ENCODE results near the gene S100A5.
"Not testable (repeated sequence)": the region's sequence is repeated elsewhere in the genome, so short reads cannot be mapped to it uniquely, and the experiment has no call there.

Gene S100A5, protein sequence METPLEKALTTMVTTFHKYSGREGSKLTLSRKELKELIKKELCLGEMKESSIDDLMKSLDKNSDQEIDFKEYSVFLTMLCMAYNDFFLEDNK

DNA sequence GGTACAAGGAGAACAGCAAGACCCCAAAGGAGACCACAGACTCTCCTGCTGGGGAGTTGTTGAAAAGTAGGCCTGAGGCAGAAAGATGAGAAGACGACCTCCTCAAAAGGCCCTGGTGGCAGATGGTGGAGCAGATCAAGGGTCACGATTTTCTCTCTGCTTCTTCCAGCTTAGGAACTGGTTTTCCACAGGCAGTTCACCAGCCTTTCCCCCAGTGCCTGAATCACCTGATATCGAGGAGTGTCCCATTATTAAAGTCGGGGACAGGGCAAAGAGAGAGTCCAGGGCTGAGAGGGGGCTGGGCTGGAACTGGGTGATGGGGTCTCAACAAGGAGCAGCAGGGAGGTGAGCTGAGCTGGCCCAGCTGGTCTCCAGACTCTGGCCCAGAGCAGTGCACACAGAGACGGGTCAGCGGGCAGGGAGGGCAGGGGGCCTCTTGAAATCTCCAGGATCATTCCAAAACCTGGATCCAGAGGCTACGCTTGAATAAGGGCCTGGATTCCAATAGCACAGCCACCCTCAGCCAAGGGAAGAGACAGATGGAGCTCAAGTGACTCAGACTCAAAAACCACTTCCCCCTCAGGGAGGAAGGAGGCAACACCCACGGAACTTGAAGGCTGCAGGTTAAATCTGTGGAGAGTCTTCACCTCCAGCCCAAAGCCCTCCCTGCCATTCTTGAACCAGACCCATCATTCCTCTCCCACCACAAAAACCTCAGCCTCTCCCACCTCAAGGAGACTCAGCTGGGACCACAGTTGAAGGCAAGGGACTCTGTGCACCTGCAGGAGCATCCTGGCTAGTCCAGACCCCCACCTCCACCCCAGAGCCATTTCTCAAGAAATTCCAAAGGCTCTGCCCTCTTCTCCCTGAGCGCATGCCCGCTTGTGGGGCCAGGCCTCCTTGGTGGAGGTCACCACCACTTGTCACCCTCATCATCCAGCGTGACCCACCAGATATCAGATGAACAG lies at the start of gene S100A5:
Gene S100A5 (minus strand): TSS at position 541 of the 968 bp plus-strand sequence. CDS start 743 bp downstream, outside the sequence.
- DNase-seq (ENCODE audit: low read depth): no peak

DNA sequence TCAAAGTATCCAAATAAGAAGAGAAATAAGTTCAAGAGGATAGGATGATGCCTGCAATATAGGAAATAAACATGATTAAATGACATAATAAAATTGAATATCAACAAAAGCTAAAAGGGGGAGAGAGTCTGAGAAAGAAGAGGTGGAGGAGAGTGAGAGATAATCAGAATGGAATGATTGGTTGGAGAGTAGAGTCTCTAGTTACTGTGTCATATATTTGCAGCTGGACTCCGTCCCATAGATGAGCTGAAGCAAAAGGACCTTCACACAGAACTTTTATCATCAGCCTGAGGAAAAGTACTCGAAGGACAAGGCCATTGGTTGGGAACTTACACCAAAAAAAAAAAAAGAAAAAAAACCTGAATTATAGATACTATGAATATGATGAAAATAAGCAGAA lies 47.7 kb upstream of the S100A5 start:
- DNase-seq (ENCODE audit: low read depth): no peak

DNA sequence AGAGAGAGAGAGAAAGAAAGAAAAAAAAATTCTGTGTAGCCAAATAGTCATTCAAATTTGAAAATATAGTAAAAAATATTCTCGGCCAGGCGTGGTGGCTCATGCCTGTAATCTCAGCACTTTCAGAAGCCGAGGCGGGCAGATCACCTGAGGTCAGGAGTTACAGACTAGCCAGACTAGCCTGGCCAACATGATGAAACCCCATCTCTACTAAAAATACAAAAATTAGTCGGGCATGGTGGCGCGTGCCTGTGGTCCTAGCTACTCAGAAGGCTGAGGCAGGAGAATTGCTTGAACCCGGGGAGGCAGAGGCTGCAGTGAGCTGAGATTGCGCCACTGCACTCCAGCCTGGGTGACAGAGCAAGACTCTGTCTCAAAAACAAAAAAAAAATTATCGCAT lies 47.3 kb upstream of the S100A5 start:
- not testable (repeated sequence) for DNase-seq (ENCODE audit: low read depth)

DNA sequence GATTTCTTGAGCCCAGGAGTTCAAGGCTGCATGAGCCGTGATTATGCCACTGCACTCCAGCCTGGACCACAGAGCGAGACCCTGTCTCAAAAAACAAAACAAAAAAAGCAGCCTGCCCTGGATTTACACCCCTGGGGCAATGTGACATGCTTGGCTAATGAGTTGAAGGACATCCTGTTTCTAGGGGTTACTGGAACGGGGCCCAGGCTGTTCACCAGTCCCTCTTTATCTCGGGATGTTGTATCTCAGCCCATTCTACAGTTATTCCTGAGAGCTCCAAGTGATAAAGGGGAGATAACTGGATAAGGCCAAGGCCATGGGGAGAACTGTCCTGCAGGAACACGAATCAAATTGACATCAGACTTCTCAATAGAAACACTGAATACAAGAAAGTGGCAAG lies 46.6 kb upstream of the S100A5 start:
- DNase-seq (ENCODE audit: low read depth): no peak

DNA sequence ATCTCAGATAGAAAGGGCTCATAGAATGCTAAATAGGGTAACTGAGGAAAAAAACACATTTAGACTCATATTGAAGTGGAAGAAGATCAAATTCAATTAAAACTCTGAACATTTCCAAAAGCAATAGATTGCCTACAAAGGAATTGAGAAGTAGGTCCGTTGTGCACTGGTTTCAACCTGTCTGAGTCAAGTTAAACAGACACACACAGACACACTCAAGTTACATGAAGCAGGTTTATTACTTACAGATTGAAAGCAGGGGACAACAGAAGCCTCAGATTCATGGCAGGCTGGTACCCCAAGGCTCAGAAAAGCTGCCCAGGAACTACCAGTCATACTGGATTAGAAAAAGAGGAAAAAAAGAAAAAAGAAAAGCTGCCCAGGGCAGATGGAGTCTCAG lies 45.6 kb upstream of the S100A5 start:
- DNase-seq (ENCODE audit: low read depth): no peak

DNA sequence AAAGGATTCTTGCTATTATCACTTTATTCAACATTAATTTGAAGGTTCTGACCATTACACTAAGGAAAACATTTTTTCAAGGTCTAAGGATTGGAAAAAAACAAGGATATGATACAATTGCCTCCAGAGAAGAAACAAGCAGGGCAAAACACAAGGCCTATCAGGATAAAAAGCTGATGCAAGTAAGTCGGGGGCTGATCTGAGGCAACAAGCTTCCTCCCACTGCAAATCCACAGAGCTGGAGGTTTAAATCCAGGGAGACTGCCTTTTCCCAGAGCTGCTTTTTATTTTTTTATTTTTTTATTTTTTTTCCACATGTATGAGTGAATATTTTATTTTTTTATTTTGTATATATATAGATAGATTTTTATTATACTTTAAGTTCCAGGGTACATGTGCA lies 44.3 kb upstream of the S100A5 start:
- DNase-seq (ENCODE audit: low read depth): no peak

GRCh38 chr1:153583976-153584375 lies 43.2 kb upstream of the S100A5 start:
- peak; percentile 62 for DNase-seq (ENCODE audit: low read depth)

- DNase-seq (ENCODE audit: low read depth): not testable (repeated sequence)
These were observed 42.8 kb upstream of the S100A5 start for GRCh38 chr1:153583514-153583913.

- DNase-seq (ENCODE audit: low read depth): not testable (repeated sequence)
These were observed 42.1 kb upstream of the S100A5 start for GRCh38 chr1:153582836-153583235.

GRCh38 chr1:153578936-153579335 lies 38.2 kb upstream of the S100A5 start:
- DNase-seq (ENCODE audit: low read depth): no peak

DNA sequence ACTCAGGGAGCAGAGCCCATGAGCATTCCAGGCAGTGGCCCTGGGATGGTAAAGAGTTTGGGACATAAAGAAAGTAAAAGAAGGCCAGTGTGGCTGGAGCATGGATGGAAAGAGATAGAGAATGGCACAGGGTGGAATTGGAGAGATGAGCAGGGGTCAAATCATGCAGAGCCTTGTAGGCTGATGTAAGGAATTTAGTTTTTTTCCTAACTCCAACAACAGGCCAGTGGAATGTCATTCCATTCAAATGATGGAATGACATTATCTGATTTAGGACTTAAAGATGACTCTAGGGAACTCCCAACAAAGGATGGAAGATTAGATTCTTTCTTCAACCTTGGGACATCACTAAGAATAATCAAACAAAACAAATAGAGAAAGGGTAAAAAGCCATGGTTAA lies 37.8 kb upstream of the S100A5 start:
- DNase-seq (ENCODE audit: low read depth): no peak

DNA sequence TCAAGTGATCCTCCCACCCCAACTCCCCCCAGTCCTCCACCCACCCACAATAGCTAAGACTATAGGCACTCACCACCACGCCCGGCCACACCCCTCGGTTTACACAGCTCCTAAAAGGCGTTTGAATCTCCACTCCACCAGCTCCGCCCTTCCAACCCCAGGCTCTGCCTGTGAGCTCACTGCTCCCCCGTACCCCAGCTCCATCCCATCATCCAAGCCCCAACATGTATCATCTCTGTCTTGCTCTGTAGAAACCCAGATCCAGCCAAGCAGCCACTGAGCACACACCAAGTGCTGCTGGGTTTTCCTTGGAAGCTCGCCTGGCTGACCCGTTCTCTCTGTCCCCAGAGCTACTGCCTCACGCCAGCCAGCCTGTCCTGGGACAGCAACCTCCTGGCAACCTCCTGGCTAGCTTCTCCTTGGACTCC lies 36.9 kb upstream of the S100A5 start:
- no peak for DNase-seq (ENCODE audit: low read depth)

GRCh38 chr1:153577138-153577537 lies 36.4 kb upstream of the S100A5 start:
- DNase-seq (ENCODE audit: low read depth): no peak

DNA sequence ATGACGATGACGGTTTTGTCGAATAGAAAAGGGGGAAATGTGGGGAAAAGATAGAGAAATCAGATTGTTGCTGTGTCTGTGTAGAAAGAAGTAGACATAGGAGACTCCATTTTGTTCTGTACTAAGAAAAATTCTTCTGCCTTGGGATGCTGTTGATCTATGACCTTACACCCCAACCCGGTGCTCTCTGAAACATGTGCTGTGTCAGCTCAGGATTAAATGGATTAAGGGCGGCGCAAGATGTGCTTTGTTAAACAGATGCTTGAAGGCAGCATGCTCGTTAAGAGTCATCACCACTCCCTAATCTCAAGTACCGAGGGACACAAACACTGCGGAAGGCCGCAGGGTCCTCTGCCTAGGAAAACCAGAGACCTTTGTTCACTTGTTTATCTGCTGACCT lies 34.8 kb upstream of the S100A5 start:
- DNase-seq (ENCODE audit: low read depth): not testable (repeated sequence)

- DNase-seq (ENCODE audit: low read depth): not testable (repeated sequence)
These were observed 34.4 kb upstream of the S100A5 start for GRCh38 chr1:153575081-153575491.

DNA sequence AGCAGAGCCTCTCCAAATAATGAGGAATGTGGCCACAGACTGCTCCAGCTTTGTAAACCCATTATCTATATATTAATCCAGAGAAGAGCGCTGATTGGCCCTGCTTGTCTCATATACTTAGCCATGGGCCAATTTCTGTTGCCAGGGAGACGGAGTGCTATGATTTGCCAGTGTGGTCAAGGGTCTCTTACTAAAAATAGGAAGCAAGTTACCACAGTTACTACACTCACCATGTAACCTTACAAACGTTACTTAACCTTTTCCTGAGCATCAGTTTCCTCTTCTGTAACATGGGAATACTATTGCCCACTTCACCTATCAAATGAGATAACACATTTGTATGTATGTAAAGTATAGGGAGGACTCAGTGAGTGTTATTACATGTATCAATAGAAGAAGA lies 32.6 kb upstream of the S100A5 start:
- no peak for DNase-seq (ENCODE audit: low read depth)

GRCh38 chr1:153572569-153573015 lies 31.9 kb upstream of the S100A5 start:
- peak; percentile 77 for DNase-seq (ENCODE audit: low read depth)

GRCh38 chr1:153571706-153572105 lies 31.0 kb upstream of the S100A5 start:
- no peak for DNase-seq (ENCODE audit: low read depth)

DNA sequence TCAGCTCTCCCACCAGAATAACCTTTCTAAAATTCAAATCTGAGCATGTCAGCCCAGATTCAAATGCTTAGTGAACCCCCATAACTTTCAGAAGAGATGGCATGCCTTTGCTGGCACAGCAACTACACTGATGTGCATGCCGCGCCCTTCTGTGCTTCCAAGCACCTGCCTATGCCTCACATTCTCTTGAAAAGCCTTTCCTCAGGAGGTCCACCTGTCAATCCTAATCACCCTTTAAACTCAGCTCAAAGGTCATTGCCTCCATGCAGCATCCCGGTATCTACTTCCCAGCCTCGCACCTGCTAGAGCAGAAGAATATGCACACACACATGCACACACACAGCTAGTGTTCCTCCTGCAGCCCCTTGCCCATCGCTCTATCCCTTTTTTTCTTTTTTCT lies 30.1 kb upstream of the S100A5 start:
- no peak for DNase-seq (ENCODE audit: low read depth)

GRCh38 chr1:153569465-153569864 lies 28.7 kb upstream of the S100A5 start:
- no peak for DNase-seq (ENCODE audit: low read depth)

- DNase-seq (ENCODE audit: low read depth): peak; percentile 78
These were observed 27.8 kb upstream of the S100A5 start for GRCh38 chr1:153568367-153569099.

DNA sequence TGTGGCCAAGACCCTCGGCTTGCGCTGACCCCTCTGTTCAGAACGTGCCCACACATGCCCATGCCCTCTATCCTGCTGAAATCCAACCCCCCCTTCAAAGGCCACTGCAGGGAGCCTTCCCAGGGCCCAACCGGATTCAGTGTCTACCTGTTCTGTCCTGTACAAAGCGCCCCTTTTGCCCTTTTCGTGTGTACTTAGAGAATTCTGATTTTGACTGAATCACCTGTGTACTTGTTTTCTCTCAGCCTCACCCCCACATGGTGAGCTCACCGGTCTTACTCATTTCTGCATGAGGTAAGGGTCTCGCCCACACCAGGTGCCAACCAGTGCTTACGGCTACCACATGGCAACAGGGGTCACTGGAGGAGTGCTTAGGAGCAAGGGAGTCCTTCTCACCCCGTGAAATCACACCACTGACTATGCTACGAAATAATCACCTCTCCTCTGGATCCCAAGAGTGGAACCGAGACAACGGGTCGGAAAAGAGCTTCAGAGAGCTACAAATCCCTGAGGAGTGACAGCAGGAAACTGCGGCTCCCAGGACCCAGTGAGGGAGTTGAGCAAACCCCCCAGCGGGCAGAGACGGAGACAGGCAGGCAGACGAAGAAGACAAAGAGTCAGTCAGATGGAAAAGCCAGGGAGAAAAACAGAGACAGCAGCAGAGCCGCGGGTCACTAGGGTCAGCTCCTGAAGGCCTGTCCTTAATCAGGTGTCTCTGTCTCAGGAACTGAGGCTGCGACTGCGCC lies 27.1 kb upstream of the S100A5 start:
- DNase-seq (ENCODE audit: low read depth): peak; percentile 29
